Measurements from ENCODE around the gene SPEM1. TPM values are rescaled to one million over a fixed set of nuclear protein-coding genes. Genes with fewer than 3 reads are reported as not detected.
A peak's percentile ranks its signal among the peaks of the same experiment; 100 is the strongest.

SPEM1 gene
- total and polyA plus RNA-seq, 2 of the 13 experiments (the other 11 are each of a cell fraction or from before 2014, with no cell fraction given): not detected

DNA sequence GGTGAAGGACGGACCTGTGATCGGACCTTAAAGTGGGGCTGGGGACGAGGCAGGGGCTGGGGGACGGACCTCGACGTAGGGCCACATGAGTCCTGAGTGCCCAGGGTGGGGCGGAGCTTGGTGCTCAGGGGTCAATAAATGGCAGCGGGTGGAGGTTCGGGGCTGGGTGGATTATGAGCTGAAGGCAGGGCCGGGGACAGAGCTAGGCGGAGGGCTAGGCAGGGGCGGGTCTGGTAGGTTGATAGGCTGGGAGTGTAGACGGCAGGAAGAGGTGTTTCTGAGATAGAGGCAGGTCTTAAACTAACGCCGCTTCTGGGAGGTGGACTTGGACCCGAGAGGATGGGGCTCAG lies 25.5 kb downstream of the SPEM1 start (continued):
- TF ChIP-seq, protein P1, sequence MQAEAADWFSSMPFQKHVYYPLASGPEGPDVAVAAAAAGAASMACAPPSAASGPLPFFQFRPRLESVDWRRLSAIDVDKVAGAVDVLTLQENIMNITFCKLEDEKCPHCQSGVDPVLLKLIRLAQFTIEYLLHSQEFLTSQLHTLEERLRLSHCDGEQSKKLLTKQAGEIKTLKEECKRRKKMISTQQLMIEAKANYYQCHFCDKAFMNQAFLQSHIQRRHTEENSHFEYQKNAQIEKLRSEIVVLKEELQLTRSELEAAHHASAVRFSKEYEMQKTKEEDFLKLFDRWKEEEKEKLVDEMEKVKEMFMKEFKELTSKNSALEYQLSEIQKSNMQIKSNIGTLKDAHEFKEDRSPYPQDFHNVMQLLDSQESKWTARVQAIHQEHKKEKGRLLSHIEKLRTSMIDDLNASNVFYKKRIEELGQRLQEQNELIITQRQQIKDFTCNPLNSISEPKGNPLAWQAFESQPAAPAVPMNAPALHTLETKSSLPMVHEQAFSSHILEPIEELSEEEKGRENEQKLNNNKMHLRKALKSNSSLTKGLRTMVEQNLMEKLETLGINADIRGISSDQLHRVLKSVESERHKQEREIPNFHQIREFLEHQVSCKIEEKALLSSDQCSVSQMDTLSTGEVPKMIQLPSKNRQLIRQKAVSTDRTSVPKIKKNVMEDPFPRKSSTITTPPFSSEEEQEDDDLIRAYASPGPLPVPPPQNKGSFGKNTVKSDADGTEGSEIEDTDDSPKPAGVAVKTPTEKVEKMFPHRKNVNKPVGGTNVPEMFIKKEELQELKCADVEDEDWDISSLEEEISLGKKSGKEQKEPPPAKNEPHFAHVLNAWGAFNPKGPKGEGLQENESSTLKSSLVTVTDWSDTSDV (CRISPR knock-in tag; IDR thresholded peaks at IDR 0.05): 0 out of 2 replicates have a peak, but pooled peaks have one; percentile 13
- TF ChIP-seq HHEX (CRISPR knock-in tag; IDR thresholded peaks at IDR 0.05) (no peak), SKI (IDR thresholded peaks at IDR 0.05; ENCODE audit: partially characterized antibody) (no peak), NFYB (CRISPR knock-in tag; IDR thresholded peaks at IDR 0.05) (peak; percentile 1; the same call in 1 of the 2 replicates), MAF1 (CRISPR knock-in tag; IDR thresholded peaks at IDR 0.05; ENCODE audit: borderline replicate concordance) (no peak), ZNF878 (CRISPR knock-in tag; IDR thresholded peaks at IDR 0.05) (no peak), RBFOX2 (IDR thresholded peaks at IDR 0.05; ENCODE audit: low read depth, low read length) (0 out of 2 replicates have a peak, but pooled peaks have one; percentile 28), SIN3A (IDR thresholded peaks at IDR 0.05; ENCODE audit: borderline replicate concordance, low read depth, low read length) (no peak), POGZ (CRISPR knock-in tag; IDR thresholded peaks at IDR 0.05) (no peak), ZNF564 (CRISPR knock-in tag; IDR thresholded peaks at IDR 0.05) (0 out of 2 replicates have a peak, but pooled peaks have one; percentile 34), ZNF460 (CRISPR knock-in tag; IDR thresholded peaks at IDR 0.05; ENCODE audit: borderline replicate concordance) (no peak), ZSCAN20 (CRISPR knock-in tag; IDR thresholded peaks at IDR 0.05; ENCODE audit: borderline replicate concordance) (no peak), SP4 (CRISPR knock-in tag; IDR thresholded peaks at IDR 0.05) (peak; percentile 4; the same call in 1 of the 2 replicates), ZFP37 (CRISPR knock-in tag; IDR thresholded peaks at IDR 0.05; ENCODE audit: borderline replicate concordance) (0 out of 2 replicates have a peak, but pooled peaks have one; percentile 31), HES4 (CRISPR knock-in tag; IDR thresholded peaks at IDR 0.05; ENCODE audit: borderline replicate concordance) (no peak), JARID2 (CRISPR knock-in tag; IDR thresholded peaks at IDR 0.05; ENCODE audit: insufficient replicate concordance) (no peak), ZNF678 (CRISPR knock-in tag; IDR thresholded peaks at IDR 0.05) (no peak), ZFP41 (CRISPR knock-in tag; IDR thresholded peaks at IDR 0.05; ENCODE audit: borderline replicate concordance) (no peak), BCL6 (CRISPR knock-in tag; IDR thresholded peaks at IDR 0.05) (no peak), SP5 (CRISPR knock-in tag; IDR thresholded peaks at IDR 0.05; ENCODE audit: borderline replicate concordance, low read depth) (peak; percentile 8), ZNF562 (CRISPR knock-in tag; IDR thresholded peaks at IDR 0.05; ENCODE audit: borderline replicate concordance) (no peak), ATAD3A (CRISPR knock-in tag; IDR thresholded peaks at IDR 0.05) (no peak), NCOA2 (CRISPR knock-in tag; IDR thresholded peaks at IDR 0.05) (no peak)
- TF ChIP-seq, protein P2, sequence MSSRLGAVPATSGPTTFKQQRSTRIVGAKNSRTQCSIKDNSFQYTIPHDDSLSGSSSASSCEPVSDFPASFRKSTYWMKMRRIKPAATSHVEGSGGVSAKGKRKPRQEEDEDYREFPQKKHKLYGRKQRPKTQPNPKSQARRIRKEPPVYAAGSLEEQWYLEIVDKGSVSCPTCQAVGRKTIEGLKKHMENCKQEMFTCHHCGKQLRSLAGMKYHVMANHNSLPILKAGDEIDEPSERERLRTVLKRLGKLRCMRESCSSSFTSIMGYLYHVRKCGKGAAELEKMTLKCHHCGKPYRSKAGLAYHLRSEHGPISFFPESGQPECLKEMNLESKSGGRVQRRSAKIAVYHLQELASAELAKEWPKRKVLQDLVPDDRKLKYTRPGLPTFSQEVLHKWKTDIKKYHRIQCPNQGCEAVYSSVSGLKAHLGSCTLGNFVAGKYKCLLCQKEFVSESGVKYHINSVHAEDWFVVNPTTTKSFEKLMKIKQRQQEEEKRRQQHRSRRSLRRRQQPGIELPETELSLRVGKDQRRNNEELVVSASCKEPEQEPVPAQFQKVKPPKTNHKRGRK (CRISPR knock-in tag; IDR thresholded peaks at IDR 0.05): no peak
- TF ChIP-seq, protein P3, sequence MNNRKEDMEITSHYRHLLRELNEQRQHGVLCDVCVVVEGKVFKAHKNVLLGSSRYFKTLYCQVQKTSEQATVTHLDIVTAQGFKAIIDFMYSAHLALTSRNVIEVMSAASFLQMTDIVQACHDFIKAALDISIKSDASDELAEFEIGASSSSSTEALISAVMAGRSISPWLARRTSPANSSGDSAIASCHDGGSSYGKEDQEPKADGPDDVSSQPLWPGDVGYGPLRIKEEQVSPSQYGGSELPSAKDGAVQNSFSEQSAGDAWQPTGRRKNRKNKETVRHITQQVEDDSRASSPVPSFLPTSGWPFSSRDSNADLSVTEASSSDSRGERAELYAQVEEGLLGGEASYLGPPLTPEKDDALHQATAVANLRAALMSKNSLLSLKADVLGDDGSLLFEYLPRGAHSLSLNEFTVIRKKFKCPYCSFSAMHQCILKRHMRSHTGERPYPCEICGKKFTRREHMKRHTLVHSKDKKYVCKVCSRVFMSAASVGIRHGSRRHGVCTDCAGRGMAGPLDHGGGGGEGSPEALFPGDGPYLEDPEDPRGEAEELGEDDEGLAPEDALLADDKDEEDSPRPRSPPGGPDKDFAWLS (CRISPR knock-in tag; IDR thresholded peaks at IDR 0.05; ENCODE audit: borderline replicate concordance): no peak
- TF ChIP-seq, protein P4, sequence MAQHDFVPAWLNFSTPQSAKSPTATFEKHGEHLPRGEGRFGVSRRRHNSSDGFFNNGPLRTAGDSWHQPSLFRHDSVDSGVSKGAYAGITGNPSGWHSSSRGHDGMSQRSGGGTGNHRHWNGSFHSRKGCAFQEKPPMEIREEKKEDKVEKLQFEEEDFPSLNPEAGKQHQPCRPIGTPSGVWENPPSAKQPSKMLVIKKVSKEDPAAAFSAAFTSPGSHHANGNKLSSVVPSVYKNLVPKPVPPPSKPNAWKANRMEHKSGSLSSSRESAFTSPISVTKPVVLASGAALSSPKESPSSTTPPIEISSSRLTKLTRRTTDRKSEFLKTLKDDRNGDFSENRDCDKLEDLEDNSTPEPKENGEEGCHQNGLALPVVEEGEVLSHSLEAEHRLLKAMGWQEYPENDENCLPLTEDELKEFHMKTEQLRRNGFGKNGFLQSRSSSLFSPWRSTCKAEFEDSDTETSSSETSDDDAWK (CRISPR knock-in tag; IDR thresholded peaks at IDR 0.05): no peak
